IMR-90 (cell line): Measurements from ENCODE around the gene DCTD. TPM values are rescaled to one million over a fixed set of nuclear protein-coding genes. Genes with fewer than 3 reads are reported as not detected.
A peak's percentile ranks its signal among the peaks of the same experiment; 100 is the strongest.

Experiments
- ATAC-seq: fragments of 200-7000 bp; cut with Tn5 transposase; 2 replicates; pipeline ENCODE4 v1.9.1; 2020; ENCODE audit warnings: low read depth, mild to moderate bottlenecking, moderate library complexity
- BruUV-seq: library from RNA; stranded (reverse); fragments of 400-500 nt; replicated peaks from 2 replicates; lab custom pipeline; 2021; lab: Mats Ljungman, UMichigan
- CTCF ChIA-PET: fragments of 300-600 bp; formaldehyde crosslinking; extraction: SDS; loops from one replicate; lab custom pipeline; 2021; ENCODE audit warnings: antibody characterized with exemption; lab: Yijun Ruan, JAX
- POLR2A ChIA-PET: fragments of 300-600 bp; sonication (Branson Sonifier 250); formaldehyde crosslinking; loops from one replicate; lab custom pipeline; 2022; ENCODE audit warnings: antibody characterized with exemption; ENCODE audit not compliant: unreplicated experiment; lab: Charles Lee
- DNase-seq: peaks from one replicate; pipeline ENCODE4 v3.0.0; 2013
- H2AFZ ChIP-seq: replicated peaks from 2 replicates; pipeline ENCODE3; 2013; ENCODE audit warnings: low read length, mild to moderate bottlenecking; ENCODE audit not compliant: poor library complexity
- H2AK5ac ChIP-seq: 2 replicates; pipeline ENCODE4 v1.6.1; 2013; ENCODE audit warnings: low read depth, low read length, inconsistent platforms
- H2AK9ac ChIP-seq: replicated peaks from 2 replicates; pipeline ENCODE3; 2013; ENCODE audit warnings: mild to moderate bottlenecking, low read depth, low read length, moderate library complexity; ENCODE audit not compliant: poor library complexity
- H2BK120ac ChIP-seq: 2 replicates; pipeline ENCODE4 v1.6.1; 2013; ENCODE audit warnings: low read depth, low read length, inconsistent platforms
- H2BK15ac ChIP-seq: 3 replicates; pipeline ENCODE4 v1.6.1; 2013; ENCODE audit warnings: low read depth, low read length, inconsistent platforms
- H2BK20ac ChIP-seq: 2 replicates; pipeline ENCODE4 v1.6.1; 2013; ENCODE audit warnings: low read depth, mild to moderate bottlenecking, inconsistent platforms, low read length, moderate library complexity
- H2BK5ac ChIP-seq: 2 replicates; pipeline ENCODE4 v1.6.1; 2013; ENCODE audit warnings: mild to moderate bottlenecking, low read depth, low read length, inconsistent platforms; ENCODE audit not compliant: poor library complexity, severe bottlenecking
- H3K14ac ChIP-seq: replicated peaks from 2 replicates; pipeline ENCODE4 v1.6.1; 2013; ENCODE audit warnings: low read depth, low read length, inconsistent platforms
- H3K18ac ChIP-seq: 2 replicates; pipeline ENCODE4 v1.6.1; 2013; ENCODE audit warnings: low read depth, low read length, control low read depth
- H3K23ac ChIP-seq: 2 replicates; pipeline ENCODE4 v1.6.1; 2013; ENCODE audit warnings: low read depth, low read length, inconsistent platforms
- H3K27ac ChIP-seq: 2 replicates; pipeline ENCODE4 v1.5.1; 2013; ENCODE audit warnings: mild to moderate bottlenecking, control low read depth, low read length; ENCODE audit not compliant: insufficient read depth
- H3K27me3 ChIP-seq: 2 replicates; pipeline ENCODE4 v1.6.1; 2013; ENCODE audit warnings: low read length; ENCODE audit not compliant: control insufficient read depth, insufficient read depth
- H3K36me3 ChIP-seq: 2 replicates; pipeline ENCODE4 v1.6.1; 2013; ENCODE audit warnings: low read length, mixed read lengths; ENCODE audit not compliant: control insufficient read depth, insufficient read depth
- H3K4ac ChIP-seq: 2 replicates; pipeline ENCODE4 v1.6.1; 2013; ENCODE audit warnings: low read depth, low read length, inconsistent platforms
- H3K4me1 ChIP-seq: 2 replicates; pipeline ENCODE4 v1.6.1; 2013; ENCODE audit warnings: low read length, mixed read lengths; ENCODE audit not compliant: control insufficient read depth, insufficient read depth
- H3K4me2 ChIP-seq: 2 replicates; pipeline ENCODE4 v1.6.1; 2013; ENCODE audit warnings: low read depth, mild to moderate bottlenecking, control low read depth, low read length, moderate library complexity
- H3K4me3 ChIP-seq: 2 replicates; pipeline ENCODE4 v1.5.1; 2013; ENCODE audit warnings: low read depth, mild to moderate bottlenecking, control low read depth, low read length, moderate library complexity; ENCODE audit not compliant: insufficient read depth
- H3K56ac ChIP-seq: 2 replicates; pipeline ENCODE4 v1.6.1; 2013; ENCODE audit warnings: low read length, inconsistent platforms; ENCODE audit not compliant: insufficient read depth; ENCODE audit errors: extremely low read depth
- H3K79me1 ChIP-seq, 2 experiments: 2 replicates each; pipeline ENCODE4 v1.6.1; 2013; ENCODE audit warnings: low read length in 2 of 2, inconsistent platforms in 1 of 2, low read depth in 1 of 2
- H3K9ac ChIP-seq: 2 replicates; pipeline ENCODE4 v1.6.1; 2013; ENCODE audit warnings: low read depth, low read length, control low read depth
- H3K9me1 ChIP-seq: 2 replicates; pipeline ENCODE4 v1.6.1; 2013; ENCODE audit warnings: low read length, inconsistent platforms; ENCODE audit not compliant: insufficient read depth
- H3K9me3 ChIP-seq: 2 replicates; pipeline ENCODE4 v1.6.1; 2013; ENCODE audit warnings: low read length; ENCODE audit not compliant: control insufficient read depth, insufficient read depth
- H4K20me1 ChIP-seq: 2 replicates; pipeline ENCODE4 v1.6.1; 2013; ENCODE audit warnings: low read length, inconsistent platforms; ENCODE audit not compliant: insufficient read depth
- H4K5ac ChIP-seq: 2 replicates; pipeline ENCODE4 v1.6.1; 2013; ENCODE audit warnings: mild to moderate bottlenecking, low read depth, low read length, control low read depth
- H4K8ac ChIP-seq, 2 experiments: 2 replicates each; pipeline ENCODE4 v1.6.1; 2013; ENCODE audit warnings: low read depth in 2 of 2, low read length in 2 of 2, control low read depth in 1 of 2, inconsistent platforms in 1 of 2
- H4K91ac ChIP-seq: 2 replicates; pipeline ENCODE4 v1.6.1; 2013; ENCODE audit warnings: low read depth, low read length, inconsistent platforms; ENCODE audit not compliant: insufficient read depth
- BHLHE40 ChIP-seq: fragments of 150-350 bp; IDR thresholded peaks from 2 replicates; pipeline ENCODE4 v1.6.1; 2016; ENCODE audit warnings: mild to moderate bottlenecking, low read depth, low read length
- CHD1 ChIP-seq: IDR thresholded peaks from 2 replicates; pipeline ENCODE4 v1.6.1; 2012; ENCODE audit warnings: low read depth, low read length, improper control_type of control experiment
- CTCF ChIP-seq: conservative IDR thresholded peaks from 2 replicates; pipeline ENCODE4 v1.5.1; 2012; ENCODE audit warnings: mild to moderate bottlenecking, low read depth, low read length, improper control_type of control experiment
- ELK1 ChIP-seq: fragments of 150-350 bp; IDR thresholded peaks from 2 replicates; pipeline ENCODE4 v1.6.1; 2016; ENCODE audit warnings: low read depth, mild to moderate bottlenecking, low read length, moderate library complexity, borderline replicate concordance
- FOS ChIP-seq: fragments of 150-350 bp; IDR thresholded peaks from 2 replicates; pipeline ENCODE4 v1.6.1; 2016; ENCODE audit warnings: low read depth, low read length
- NFE2L2 ChIP-seq: fragments of 150-350 bp; IDR thresholded peaks from 2 replicates; pipeline ENCODE4 v1.6.1; 2016; ENCODE audit warnings: low read depth, mild to moderate bottlenecking, low read length
- POLR2A ChIP-seq: IDR thresholded peaks from 2 replicates; pipeline ENCODE4 v1.6.1; 2012; ENCODE audit warnings: mild to moderate bottlenecking, low read depth, low read length
- RAD21 ChIP-seq: IDR thresholded peaks from 2 replicates; pipeline ENCODE4 v1.6.1; 2012; ENCODE audit warnings: low read length, improper control_type of control experiment
- RCOR1 ChIP-seq: IDR thresholded peaks from 2 replicates; pipeline ENCODE4 v1.6.1; 2012; ENCODE audit warnings: mild to moderate bottlenecking, low read length, improper control_type of control experiment; ENCODE audit not compliant: insufficient replicate concordance
- RFX5 ChIP-seq: IDR thresholded peaks from 2 replicates; pipeline ENCODE4 v1.8.0; 2012; ENCODE audit warnings: low read depth, mild to moderate bottlenecking, low read length, moderate library complexity
- WGBS, 2 experiments: methylation state at CpG; one replicate each; pipeline versions ENCODE4 v1.1.5 to v1.1.7; 2013; ENCODE audit warnings: missing lambda C conversion rate in 2 of 2; ENCODE audit not compliant: insufficient read length in 1 of 2; ENCODE audit errors: extremely low coverage in 2 of 2; 5-methylcytosine and 5-hydroxymethylcytosine counted together
- dilution Hi-C: fragments of 300-500 bp; cut with HindIII; formaldehyde crosslinking; loops from one replicate; pipeline ENCODE4 v1.14.3; 2018; ENCODE audit warnings: low sequenced_read_pairs; ENCODE audit not compliant: unreplicated experiment
- in situ Hi-C: fragments of 300-500 bp; cut with MboI; formaldehyde crosslinking; loops from 3 replicates; pipeline ENCODE4 v1.14.3; 2019; ENCODE audit warnings: low sequenced_read_pairs, inconsistent platforms, mixed read lengths
- intact Hi-C: fragments of 100-400 bp; cut with micrococcal nuclease; formaldehyde crosslinking; loops from 2 replicates; pipeline ENCODE4 v1.10.0; 2022
- polyA plus RNA-seq, 3 experiments: library from polyadenylated mRNA; depleted of rRNA; stranded (reverse); fragments of >200 nt; gene quantifications; 2 replicates each; pipeline ENCODE4 v1.2.3, GENCODE V29; 2012; ENCODE audit warnings: low replicate concordance in 1 of 3
- total RNA-seq: library from RNA; depleted of rRNA; stranded (reverse); fragments of >200 nt; gene quantifications from 2 replicates; pipeline ENCODE4 v1.2.3, GENCODE V29; 2012

Gene DCTD
- total and polyA plus RNA-seq, 2 of the 4 experiments (the other 2 are of a cell fraction), result 90.3 to 127 TPM

GRCh38 chr4:182923796-182924340 is 6.7 kb upstream of the DCTD start (continued):
- no peak for TF ChIP-seq RAD21
- TF ChIP-seq NFE2L2, result no peak

- Histone ChIP-seq H2AK5ac (no peak overlapping the region), H2BK15ac (peak overlapping the region; percentile 87; the same call in 2 of the 3 replicates), H3K9ac (no peak overlapping the region; the same call in 1 of the 2 replicates), H4K91ac (peak overlapping the region; percentile 54), H2BK120ac (peak overlapping the region; percentile 76), H3K18ac (peak overlapping the region; percentile 49; the same call in 1 of the 2 replicates), H2BK5ac (peak overlapping the region; percentile 86), H3K27ac (peak overlapping the region; percentile 10; the same call in 1 of the 2 replicates), H3K36me3 (no peaks in the 10 kb centered on the region), H4K20me1 (no peaks in the 10 kb centered on the region), H3K4ac (peak overlapping the region; percentile 17), H3K14ac (peak overlapping the region; percentile 84; the same call in 1 of the 2 replicates), H3K9me3 (no peaks in the 10 kb centered on the region), H4K8ac (peak overlapping the region in 1 of 2 experiments; percentile 72; a peak in 2 of 4 replicates), H3K56ac (0 out of 2 replicates have a peak overlapping the region, but pooled peaks have one; percentile 21), H3K79me1 (0 out of 4 replicates have a peak, but pooled peaks cover 0 to 4% of the 10 kb centered on the region in 2 experiments), H3K4me2 (peak overlapping the region; percentile 63), H3K23ac (peak overlapping the region; percentile 84; the same call in 1 of the 2 replicates), H3K4me1 (peaks cover 9% of the 10 kb centered on the region), H3K9me1 (peaks cover 23% of the 10 kb centered on the region), H2AK9ac (no peak overlapping the region), H4K5ac (no peak overlapping the region), H3K4me3 (peak overlapping the region; percentile 1; the same call in 1 of the 2 replicates), H2BK20ac (peak overlapping the region; percentile 81), H2AFZ (peak overlapping the region; percentile 63), H3K27me3 (no peaks in the 10 kb centered on the region)
- DNase-seq (peak; percentile 67), ATAC-seq (peak; percentile 38)
- WGBS, 2 experiments, result 10% methylated on average over 2 of the region's 5 CpGs; no CpG with 5 or more reads in 1 of the 2 experiments
- dilution Hi-C loops, result loop anchor here (25.0 kb wide), 1 partner anchor 339 kb away; no protein-coding TSS in a partner anchor
- CTCF ChIA-PET, result interaction anchor here (1.0 to 1.4 kb wide), 2 partner anchors 339 to 444 kb away, joined by 3 read pairs; no protein-coding TSS in a partner anchor
- no TSS peak for BruUV-seq
- no peak for TF ChIP-seq BHLHE40
- TF ChIP-seq RCOR1, result no peak
- TF ChIP-seq ELK1, result no peak
- TF ChIP-seq CTCF, result no peak
- TF ChIP-seq FOS, result no peak
- no peak for TF ChIP-seq RFX5
- TF ChIP-seq NFE2L2, result no peak
- no peak for TF ChIP-seq CHD1
- TF ChIP-seq RAD21, result no peak
- TF ChIP-seq POLR2A, result no peak
- POLR2A ChIA-PET, result interaction anchor here (0.6 kb wide), 1 partner anchor 12 kb away, joined by 9 read pairs; no protein-coding TSS in a partner anchor
- intact Hi-C loops, result loop anchor here (5.0 to 10.0 kb wide), 6 partner anchors 469 to 1359 kb away; partner anchors contain the start of gene TENM3
- in situ Hi-C loops, result no loop called here
Observed at GRCh38 chr4:182923366-182923765, 6.2 kb upstream of the DCTD start.
